ACHN (cell line): Measurements from ENCODE around the gene FMO4.
"Not testable (repeated sequence)": the region's sequence is repeated elsewhere in the genome, so short reads cannot be mapped to it uniquely, and the experiment has no call there.

ENCODE experiments used
- DNase-seq: peaks from one replicate; pipeline ENCODE4 v3.0.0-alpha.2; 2015
- in situ Hi-C: cut with HindIII; loops from 2 replicates; pipeline ENCODE4 v1.10.0; 2017; ENCODE audit warnings: low sequenced_read_pairs, low pct_ligation_motif_present, low pct_unique_long_range_greater_than_20kb

FMO4 gene

DNA sequence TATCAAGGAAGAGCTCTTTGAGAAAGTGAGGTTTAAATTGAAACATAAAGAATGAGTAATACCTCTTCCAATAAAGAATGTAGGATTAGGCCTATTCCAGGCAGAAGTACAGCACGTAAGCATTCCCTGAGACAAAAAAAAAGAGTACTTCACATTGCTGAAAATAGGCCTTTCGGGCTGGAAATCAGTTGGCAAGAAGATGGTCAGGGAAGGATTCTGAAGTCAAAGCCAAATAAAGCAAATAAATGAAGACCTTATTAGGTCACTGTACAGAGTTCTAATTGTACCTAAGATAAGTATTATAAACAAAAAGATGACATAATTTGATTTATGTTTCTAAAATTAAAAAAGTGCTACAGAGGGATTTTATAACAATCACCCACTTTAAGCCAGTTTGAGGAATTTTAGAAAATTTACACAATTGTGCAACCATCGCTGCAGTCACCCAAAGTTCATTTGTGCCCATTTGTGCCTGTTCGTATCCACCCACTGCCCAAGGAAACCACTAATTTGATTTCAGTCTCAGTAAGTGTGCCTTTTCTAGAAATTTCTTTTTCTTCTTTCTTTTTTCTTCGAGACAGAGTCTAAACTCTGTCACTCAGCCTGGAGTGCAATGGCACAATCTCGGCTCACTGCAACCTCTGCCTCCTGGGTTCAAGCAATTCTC is 58.6 kb downstream of the FMO4 start:
- in situ Hi-C loops, result no loop called here
- DNase-seq, result no peak

DNA sequence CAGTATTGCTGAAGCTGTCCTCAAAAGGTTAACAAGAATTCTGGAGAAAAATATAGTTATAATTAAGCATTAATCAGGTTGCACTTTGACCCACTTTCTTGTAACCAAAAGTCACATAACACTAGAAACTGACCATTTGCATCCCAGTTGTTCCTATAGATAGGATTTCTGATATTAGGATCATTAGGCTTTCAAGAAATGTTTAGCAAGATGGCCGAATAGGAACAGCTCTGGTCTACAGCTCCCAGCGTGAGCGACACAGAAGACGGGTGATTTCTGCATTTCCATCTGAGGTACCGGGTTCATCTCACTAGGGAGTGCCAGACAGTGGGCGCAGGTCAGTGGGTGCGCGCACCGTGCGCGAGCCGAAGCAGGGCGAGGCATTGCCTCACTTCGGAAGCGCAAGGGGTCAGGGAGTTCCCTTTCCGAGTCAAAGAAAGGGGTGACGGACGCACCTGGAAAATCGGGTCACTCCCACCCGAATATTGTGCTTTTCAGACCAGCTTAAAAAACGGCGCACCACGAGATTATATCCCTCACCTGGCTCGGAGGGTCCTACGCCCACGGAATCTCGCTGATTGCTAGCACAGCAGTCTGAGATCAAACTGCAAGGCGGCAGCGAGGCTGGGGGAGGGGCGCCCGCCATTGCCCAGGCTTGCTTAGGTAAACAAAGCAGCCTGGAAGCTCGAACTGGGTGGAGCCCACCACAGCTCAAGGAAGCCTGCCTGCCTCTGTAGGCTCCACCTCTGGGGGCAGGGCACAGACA is 59.6 kb downstream of the FMO4 start:
- in situ Hi-C loops, result not testable (repeated sequence)

DNA sequence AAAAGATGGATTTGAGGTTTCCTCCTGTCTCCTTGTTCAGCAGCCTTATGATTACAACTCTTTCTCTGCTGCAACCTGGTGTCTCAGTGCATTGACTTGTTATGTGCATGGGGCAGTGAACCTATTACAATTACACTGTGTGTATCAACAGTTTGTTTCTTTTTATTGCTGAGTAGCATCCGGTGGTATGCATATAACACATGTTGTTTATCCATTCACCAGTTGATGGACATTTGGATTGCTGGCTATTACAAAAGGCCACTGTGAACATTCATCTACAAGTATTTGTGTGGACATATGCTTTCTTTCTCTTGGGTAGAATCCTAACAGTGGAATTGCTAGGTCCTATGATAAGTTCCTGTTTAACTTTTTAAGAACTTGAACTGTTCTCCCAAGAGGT is 65.9 kb downstream of the FMO4 start:
- in situ Hi-C loops, result no loop called here

More for the DNA sequence above, 59.6 kb downstream of the FMO4 start:
- DNase-seq, result not testable (repeated sequence)

DNA sequence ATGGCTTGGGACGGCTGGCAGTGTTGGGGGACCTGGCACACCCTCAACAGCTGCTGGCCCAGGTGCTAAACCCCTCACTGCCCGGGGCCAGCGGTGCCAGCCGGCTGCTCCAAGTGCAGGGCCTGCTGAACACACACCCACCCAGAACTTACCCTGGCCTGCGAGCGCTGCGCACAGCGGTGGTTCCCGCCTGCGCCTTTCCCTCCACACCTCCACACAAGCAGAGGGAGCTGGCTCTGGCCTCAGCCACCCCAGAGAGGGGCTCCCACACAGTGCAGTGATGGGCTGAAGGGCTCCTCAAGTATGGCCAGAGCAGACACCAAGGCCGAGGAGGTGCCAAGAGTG is 67.9 kb downstream of the FMO4 start:
- in situ Hi-C loops, result no loop called here
- DNase-seq, result no peak

More for the DNA sequence above, 65.9 kb downstream of the FMO4 start:
- no peak for DNase-seq

DNA sequence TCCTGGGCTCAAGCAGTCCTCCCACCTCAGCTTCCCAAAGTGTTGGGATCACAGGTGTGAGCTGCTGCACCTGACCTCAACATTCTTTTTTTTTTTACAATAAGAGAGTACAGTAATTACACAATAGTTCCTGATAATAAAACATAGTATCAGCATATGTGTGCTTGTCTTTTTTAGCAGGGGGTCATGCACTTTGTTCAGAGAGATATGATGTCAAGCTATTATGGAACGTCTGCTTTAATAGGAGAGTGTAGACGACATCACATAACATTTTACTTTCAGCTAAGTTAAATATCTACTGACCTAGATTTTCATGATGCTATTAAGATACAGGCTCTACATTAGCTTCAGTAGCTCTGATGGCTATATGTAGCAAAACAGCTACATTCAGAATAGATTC is 70.5 kb downstream of the FMO4 start:
- in situ Hi-C loops, result no loop called here
- DNase-seq, result no peak

DNA sequence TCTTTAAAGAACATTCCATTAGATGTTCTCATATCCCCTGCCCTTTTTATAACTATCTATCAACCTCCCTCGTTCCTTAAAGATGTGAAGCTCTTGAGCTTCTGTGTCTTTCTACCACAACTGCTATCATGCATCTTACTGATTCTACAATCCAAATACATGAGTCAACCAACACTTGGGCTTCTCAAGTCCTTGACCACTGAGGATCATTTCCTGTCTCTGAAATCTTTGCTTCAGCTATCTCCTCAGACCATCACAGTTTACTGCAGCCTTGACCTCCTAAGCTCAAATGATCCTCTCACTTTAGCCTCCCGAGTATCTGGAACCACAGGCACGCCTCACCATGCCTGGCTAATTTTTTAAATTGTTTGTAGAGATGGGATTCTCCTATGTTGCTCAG is 75.2 kb downstream of the FMO4 start:
- in situ Hi-C loops, result no loop called here
- no peak for DNase-seq

DNA sequence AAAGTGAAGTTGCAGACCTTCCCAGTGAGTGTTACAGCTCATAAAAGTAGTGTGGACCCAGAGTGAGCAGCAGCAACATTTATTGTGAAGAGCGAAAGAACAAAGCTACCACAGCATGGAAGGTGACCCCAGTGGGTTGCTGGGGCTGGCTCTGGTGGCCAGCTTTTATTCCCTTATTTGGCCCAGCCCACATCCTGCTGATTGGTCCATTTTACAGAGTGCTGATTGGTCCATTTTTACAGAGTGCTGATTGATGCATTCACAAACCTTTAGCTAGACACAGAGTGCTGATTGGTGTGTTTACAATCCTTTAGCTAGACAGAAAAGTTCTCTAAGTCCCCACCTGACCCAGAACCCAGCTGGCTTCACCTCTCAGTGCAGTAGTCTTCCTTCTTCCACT is 76.8 kb downstream of the FMO4 start:
- in situ Hi-C loops, DNase-seq: not testable (repeated sequence)
